DMS 273 (cell line): Measurements from ENCODE around the gene AUTS2.
A peak's percentile ranks its signal among the peaks of the same experiment; 100 is the strongest.

Source experiments
- DNase-seq: peaks from one replicate; lab custom pipeline; 2025; ENCODE audit not compliant: unreplicated experiment; lab: John Stamatoyannopoulos, UW

AUTS2 gene

DNA sequence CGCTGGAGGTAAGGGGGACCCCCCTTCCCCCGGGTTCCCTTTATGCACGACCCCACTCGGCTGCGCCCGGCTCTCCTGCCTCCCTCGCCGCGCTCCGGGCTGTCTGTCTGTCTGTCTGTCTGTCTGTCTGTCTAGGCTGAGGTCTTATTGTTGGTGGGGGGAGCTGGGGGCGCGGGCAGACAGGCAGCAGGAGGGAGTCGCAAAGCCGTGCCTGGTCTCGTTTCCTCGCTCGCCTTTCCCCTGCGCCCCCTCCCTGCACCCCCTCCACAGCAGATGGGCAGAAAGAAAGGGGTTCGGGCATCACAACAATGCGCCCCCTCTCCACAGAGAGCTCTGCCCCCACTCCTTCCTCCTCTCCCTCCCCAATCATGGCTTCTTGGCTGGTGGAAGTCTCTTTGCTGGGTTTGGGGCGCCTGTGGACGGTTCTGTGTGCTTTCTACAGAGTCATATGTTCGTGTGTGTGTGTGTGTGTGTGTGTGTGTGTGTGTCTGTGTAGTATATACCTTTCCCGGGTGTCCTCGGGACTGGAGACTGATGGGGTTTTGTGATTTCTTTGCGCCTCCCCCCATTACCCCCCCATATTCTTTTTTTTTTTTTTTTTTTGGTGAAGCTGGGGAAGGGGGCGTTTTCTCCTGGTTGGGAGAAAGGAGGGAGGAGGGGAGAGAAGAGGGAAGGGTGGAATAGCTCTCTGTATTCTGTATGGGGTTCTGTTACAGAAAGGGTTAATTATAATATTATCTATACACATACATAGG is 1.9 kb downstream of the AUTS2 start:
- peak; percentile 70 for DNase-seq

DNA sequence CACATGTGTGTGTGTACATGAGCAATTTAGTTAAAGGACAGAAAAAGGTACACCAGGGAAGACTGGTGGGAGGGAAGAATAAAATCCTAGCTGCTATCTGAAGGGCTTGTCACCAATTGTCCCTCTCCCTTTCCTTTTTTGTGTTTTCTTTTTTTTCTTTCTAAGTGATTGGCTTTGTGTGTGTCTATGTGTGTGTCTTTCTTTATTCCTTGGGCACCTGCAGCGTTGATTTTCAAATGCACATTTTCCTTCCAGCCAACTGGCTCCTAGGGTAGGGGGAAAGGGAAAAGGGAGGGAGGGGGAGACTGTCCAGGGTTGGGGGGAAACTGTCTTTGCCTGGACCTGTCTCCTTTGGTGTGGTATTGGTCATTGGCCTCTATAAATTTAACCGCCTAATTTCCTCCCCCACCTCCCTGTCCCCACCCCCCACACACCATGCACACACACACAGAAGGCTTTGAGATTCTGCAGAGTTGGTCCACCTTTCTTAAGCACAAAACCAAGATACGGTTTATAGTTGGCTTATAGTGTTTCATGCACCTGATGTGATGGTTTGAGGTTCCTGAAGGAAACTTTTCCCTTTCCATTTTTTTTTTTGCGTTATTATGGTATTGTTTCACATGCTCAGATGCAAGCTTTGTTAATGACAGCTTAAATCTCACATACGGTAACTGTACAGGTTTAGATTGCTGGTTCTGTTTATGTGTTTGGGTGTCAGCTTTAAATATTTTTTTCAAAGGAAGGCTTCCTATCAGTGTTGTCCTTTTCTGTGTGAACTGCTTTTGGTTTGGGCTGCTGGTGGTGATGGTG is 2.6 kb downstream of the AUTS2 start:
- no peak for DNase-seq

DNA sequence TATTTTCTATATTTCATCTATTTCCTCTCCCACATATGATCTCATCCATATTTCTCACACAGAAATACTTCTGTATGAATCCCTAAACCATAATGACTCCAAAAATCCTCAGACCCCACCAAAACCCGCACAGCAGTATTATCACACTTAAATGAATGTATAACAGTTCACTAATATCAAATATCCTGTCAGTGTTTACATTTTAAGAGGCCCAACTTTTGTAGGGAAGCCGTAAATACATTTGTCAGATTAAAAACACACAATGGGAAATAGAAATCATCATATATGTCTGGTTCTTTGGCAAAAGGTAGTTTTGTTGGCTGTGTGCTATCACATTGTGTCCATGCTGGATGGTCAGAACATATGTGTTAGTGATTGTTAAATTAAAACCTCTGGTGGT is 4.2 kb downstream of the AUTS2 start:
- no peak for DNase-seq

DNA sequence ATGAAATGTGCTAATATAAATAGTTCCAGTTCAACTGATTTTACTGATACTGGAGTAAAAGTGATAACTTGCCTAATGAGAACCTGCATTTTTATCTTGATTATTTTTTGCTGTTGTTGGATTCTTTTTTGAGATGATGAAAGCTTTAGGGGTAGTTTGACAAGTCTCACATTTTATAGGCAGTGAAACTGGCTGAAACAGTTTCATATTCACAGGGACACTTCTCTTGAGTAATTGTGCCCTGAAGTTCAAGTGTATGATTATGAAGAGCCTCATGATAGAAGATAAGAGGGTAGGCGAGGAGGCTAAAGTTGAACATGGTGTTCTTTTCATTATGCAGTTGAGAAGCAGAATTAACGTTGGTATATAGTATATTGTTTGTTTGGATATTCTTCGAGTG is 5.1 kb downstream of the AUTS2 start:
- no peak for DNase-seq

DNA sequence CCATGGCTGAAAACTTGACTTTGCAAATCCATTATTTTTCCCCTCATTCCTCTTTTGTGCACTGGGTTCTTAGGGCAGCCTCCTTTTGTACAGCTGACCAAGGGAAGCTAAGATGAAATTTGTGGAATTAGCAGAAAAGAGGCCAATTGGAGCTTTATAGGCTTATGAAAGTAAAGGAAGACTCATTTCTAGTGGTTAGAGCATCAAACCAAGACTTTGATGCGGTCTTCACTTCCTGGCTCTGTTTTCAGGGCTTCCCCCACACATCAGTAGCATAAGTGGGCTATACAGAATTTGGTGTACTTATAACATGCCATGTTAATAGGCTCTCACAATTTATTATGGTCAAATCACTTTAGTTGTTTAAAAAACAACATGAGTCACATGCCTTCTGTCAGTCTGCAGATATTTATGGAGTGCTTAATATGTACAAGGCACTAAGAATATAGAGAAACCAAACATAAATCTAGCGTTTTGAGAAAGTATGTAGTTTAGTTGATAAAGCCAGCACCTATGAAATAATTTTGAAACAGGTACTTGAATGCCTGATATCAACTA is 5.7 kb downstream of the AUTS2 start:
- DNase-seq: no peak

DNA sequence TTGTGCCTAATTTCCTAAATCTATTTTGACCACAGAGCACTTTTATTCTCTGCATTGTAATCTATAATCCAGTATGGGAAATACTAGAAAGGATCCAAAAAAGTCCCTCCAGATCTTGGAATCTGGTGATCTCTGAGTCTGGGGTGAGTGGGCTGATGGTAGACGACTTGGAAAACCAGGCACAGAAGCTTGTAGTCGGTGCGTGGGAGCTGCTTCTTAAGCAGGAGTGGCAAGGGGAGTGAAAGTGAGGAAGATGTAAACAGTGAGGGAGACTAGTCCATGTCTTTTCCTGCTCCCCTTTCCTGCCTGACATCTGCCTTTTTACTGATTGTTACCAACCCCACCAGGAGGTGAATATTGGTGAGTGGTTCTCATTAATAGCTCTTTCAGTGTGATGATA is 6.8 kb downstream of the AUTS2 start:
- peak; percentile 30 for DNase-seq

DNA sequence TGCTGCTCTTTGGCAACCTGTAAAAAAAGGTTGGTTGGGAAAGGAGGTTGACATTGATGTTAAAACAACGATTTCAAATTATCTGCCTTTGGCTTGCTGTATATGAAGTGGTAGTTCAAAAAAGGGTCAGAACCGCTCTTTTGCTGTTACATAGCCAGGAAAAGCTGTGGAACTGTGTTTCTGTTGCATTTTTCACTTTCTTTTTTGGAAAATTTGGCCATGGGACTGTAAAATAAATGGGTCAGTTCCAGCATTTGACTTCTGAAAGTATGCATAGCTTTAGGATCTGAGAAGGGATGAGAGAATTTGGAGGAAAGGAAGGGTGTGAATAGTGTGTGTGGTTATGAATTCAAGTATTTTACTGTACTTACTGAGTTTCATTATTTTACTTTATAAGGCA is 7.3 kb downstream of the AUTS2 start:
- DNase-seq: no peak

DNA sequence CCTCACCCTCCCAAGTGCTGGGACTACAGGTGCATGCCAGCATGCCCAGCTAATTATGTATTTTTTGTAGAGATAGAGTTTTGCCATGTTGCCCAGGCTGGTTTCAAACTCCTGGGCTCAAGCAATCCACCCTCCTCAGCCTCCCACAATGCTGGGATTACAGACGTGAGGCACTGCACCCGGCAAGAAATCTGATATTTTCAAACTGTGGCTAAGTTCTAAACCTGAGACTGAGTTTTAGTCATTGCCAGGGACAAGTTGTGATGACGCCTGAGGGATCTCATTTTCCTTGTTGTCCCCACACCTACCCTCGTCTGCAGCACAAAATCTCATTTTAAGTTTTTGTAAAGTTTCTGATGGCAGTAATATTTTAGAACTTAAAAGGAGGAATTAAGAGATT is 9.8 kb downstream of the AUTS2 start:
- DNase-seq: peak; percentile 42

DNA sequence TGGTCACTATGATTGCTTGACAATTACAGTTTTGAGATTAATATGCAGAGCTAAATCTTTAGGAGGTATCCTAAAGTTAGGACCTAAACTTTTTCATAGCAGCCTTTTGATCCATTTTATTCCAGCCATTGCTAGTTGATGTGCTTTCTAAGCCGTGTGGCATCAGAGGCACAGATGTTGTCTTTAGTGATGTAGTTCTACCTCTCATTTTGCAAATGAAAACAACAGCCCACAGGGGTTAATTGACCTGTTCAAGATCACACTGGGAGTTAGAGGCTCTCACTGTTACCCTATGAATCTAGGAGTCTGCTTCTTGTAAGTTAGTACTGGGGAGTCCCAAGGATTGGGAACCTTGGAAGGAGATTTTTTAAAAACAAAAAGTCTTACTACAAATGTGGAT is 10.6 kb downstream of the AUTS2 start:
- DNase-seq: peak; percentile 74

DNA sequence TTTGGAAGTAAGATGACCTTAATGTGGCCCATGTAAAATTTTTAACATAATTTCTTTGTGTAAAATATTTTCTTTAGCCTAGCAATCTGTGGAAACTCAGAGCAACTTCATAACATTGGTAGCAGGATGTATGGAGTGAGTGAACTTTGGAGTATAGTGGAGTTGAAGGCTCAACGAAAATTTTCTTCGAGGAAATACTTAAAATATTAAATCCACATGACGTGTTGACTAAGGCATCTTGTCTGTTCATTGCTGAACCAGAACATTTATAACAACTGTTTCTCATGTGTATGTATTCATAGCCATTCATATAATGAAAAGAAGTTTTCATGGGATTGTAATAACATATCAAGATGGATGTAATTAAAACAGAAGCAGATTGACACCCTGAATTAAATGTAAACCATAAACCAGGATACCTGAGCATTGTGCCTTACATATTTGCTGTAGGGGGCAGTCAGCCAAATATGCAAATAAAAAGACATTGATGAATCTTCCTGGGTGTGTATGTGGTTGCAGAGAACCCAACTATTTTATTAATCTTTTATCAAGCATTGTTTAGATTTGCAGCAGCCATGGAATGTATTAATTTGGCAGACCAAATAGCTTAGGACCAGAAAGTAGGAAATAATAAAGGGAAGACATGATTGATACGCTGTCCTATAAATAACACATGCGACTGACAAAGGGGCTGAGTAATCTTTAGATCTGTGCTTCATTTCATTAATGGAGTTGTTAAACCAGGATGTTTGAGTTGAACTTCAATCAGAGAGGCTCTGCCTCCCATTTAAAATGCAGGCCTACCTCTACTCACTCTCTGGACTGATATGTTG is 11.5 kb downstream of the AUTS2 start:
- DNase-seq: no peak

DNA sequence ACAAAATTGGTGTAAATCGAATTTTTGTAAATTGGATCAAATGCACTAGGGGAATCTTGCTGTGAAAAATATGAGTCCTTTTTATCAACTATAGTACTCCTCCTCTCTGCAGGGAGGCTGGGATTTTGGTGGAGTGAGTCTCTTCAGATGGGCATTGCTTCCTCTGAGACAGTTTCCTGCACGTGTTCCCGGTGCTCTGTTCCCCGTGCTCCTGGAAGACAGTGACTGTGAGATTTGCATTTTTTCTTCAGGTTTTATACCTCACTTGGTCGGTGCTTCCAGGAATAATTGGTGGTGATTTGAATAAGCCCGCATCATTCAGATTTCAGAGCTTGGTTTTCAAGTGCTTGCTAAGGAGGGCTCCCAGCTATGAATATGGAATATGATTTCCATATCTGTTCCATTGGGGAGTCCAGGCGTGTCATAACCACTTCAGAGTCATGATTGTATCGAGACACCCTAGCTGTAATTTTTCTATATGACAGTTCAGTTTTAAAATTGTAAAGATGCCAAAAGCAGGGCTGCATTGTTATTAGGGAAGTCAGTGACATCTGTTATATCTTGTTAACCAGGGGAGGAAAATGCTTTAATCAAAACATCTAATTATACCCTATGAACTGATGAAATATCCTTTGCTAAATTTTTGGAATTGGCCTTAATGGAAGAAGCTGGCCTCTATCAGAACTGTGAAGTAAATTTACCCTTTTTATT is 12.3 kb downstream of the AUTS2 start:
- peak; percentile 76 for DNase-seq

DNA sequence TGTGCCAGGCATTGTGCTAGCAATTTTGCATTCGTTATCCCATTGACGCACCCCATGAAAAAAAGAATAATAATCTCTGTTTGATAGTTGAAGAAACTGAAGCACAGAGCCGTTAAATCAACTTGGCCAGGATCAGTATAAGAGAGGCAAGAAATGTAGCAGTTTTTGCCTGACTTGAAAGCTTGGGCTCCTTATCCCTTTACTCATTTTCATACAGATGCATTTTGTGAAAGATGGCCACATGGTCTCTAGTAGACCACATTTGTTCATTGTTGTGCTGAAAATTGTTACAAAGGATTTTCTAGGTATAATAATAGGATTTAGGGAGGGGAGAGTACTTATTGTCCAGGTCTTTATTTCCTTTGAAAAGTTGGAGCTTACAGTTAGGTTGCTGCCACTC is 14.7 kb downstream of the AUTS2 start:
- no peak for DNase-seq

DNA sequence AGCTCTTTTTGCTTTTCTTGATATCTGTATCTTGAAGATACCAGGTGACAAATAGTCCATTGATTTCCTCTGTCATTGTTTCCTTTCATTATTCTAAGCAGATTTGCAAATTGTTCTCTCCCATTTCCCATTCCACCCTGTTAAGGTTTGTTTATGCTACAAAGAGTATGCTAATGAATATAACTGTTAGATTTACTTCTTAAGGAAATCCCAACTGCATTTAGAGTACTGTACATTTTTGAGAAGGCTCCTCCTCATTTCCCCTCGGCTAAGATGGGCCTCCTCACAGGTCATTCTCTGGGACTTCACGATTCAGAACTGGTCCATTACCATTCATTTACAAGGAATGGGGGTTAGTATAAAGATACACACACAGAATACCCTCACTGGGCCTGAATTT is 15.6 kb downstream of the AUTS2 start:
- DNase-seq: no peak

DNA sequence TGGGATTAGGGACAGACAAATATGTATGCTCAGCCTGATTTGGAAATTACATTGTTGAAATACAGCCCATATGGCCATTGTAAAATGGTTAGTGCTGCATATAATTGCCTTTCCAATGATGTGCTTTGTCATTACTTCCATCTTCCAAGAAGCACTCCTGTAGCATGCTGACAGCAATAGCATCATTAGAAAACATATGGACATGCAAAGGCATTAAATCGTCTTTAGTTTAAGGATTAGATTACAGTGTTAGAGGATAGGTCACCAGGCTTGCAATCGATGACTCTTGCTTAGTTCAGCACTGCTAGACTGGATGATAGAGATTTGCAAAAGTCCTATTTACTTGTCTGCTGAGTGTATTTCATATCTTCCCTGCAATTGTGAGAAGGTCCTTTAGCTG is 17.4 kb downstream of the AUTS2 start:
- DNase-seq: peak; percentile 52

DNA sequence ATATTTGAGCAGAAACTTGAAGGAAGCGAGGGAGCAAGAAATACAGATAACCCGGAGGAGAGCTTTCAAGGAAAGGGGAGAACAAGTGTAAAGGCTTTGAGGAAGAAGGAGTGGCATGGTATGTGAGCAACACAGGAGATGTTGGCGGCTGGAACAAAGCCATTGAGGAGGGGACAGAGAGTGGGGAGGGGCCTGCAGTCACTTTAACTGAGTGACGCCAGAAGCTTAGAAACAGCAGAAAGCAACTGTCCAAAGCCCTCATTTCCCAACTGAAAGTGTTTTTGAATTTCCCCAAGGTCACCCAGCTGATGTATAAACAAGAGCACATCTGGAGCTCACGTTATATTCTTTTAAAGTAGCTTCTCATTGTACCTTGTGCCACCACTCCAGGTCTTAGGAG is 19.1 kb downstream of the AUTS2 start:
- DNase-seq: no peak

DNA sequence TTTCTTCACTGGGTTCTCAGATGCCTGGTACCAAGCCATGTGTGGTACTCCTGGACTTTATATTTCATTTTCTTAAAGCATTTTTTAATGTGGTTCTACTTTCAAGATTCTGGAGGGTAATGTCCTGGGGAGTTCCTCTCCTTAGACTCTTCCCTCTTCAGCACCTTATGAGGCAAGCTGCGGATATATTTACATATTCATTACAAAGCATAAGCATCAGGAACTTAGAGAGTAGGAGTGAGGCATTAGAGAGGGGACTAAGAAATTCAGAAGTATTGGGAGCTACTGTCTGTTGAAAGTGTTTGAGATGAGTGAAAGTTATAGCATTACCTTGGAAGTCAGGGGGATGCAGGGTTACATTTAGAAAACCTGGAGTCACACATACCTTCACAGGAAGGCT is 20.8 kb downstream of the AUTS2 start:
- no peak for DNase-seq

DNA sequence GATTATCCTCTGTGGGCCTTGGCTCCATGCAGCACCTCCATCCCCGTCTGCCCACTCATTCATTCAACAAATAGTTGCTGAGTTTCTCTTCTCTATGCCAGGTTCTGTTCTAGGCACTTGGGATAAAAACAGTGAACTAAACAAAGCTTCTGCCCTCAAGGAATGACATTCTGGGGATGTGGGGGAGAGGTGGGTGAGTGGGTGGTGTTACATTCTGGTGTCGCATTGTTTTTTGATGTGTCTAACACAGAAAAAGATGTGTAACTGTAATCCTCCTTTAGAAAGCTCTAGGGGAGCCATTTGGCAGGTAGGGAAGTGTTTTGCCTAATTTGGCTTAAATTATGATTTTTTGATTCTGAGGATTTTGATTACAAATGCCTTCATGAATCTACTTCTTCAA is 21.4 kb downstream of the AUTS2 start:
- no peak for DNase-seq

DNA sequence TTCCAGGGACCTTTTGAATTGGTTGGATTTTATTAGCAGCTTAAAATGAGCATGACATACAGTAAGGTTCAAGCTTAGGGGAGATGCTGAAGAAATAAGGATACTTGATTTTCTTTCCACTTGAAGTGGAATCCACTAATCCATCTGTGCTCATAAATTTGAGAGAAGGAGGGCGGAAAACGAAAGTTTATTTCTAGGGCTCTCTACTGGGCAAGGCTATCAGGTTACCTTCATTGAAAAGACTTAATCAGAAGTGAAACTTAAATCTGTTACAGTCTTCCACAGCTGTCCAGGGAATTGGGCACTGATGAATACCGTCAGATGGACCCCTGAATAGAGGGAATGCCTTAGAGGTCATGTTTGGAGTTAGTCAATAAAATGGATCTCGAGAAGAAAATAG is 21.8 kb downstream of the AUTS2 start:
- peak; percentile 91 for DNase-seq

DNA sequence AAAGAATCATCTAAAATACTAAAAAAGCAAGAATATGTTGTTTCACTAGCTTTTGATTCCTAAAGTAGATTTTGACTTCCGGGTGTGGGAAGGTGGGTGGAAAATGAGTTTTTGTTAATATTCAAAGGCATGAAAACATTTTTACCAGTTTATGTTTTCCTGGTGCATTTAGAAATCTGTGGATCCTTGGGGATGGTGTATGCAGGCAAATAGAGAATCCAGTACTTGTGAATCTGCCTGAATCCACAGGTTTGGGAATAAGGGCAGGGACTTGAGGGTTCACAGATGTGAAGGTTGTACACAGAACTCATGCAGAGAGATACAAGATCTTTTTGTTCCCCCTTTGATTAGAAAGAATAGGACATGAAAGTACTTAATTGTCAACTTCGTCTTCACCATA is 22.4 kb downstream of the AUTS2 start:
- no peak for DNase-seq

DNA sequence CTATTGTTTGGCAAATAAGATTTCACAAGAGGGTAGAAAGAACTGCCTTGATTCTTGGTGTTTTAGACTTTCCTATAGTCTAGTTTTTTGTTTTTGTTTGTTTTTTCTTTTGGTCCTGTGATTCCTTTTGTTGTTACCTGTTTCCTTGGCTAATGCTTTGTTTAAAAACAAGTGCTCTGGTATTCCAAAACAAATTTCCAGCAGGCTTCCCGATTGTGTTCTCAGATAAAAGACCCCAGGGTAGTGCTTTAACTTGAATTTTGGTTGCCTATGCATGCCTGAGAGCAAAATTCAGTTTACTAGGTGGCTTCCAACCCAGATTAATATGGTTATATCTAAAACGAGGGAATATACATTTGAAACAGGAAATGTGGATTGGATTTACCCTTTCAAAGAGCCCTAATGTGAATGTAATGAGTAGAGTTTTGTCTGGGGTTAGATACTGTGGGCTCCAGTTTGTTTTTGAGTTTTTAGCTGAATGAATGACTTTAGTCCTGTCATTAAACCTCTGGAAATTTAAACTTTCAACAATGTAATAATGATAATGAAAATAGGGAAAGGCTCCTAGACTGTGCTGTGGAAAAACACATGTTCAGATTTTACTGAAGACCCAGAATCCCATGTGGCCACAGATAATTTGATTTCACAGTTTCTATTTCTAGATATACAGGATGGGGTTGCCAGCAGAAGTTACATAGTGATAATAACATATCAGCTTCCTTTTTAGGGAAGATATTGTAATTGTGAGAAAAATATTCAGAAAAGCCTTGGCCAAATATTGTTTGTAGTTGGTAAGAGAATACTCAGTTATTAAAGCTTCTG is 23.9 kb downstream of the AUTS2 start:
- DNase-seq: no peak
